Adrenal gland (tissue), 5 donors: ENCODE measurements around the gene PRMT5.

Experiments used
- POLR2A ChIP-seq, 2 donors: fragments of 450-650 bp; IDR thresholded peaks; one replicate each; pipeline ENCODE4 v1.6.1; 2017; ENCODE audit warnings: antibody characterized with exemption in 2 of 2, mild to moderate bottlenecking in 2 of 2, moderate library complexity in 1 of 2
- TF ChIP-seq, protein P1 (sequence below), 6 experiments: fragments of 450-650 bp in 4 of 6; fragments of 200-600 bp in 2 of 6; sonication (generic) in 1 of 6; IDR thresholded peaks; 1 replicate in 5 of 6; 2 replicates in 1 of 6; pipeline versions ENCODE4 v1.5.1 to v1.8.0; 2016 to 2021; ENCODE audit warnings: antibody characterized with exemption in 6 of 6, mild to moderate bottlenecking in 2 of 6, moderate library complexity in 1 of 6
- donor health status: DM: no; HTN: no; CAD: no.

DNA sequence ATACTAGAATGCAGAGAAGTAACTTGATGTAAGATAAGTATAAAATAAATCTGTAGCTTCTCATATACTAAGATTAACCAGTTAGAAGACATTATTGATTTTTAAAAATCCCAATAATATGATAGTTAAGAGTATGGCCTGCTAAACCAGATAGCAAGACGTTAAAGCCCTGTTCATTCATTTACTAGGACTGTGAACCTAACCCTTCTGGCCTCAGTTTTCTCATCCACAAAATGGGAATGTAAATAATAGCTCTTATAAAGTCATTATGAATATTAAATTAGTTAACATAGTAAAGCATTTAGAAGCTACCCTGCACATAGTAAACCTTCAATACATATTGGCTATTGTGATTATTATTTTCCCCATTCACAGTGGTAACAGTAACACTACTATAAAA is 6.0 kb upstream of the PRMT5 start:
- TF ChIP-seq, protein P1, sequence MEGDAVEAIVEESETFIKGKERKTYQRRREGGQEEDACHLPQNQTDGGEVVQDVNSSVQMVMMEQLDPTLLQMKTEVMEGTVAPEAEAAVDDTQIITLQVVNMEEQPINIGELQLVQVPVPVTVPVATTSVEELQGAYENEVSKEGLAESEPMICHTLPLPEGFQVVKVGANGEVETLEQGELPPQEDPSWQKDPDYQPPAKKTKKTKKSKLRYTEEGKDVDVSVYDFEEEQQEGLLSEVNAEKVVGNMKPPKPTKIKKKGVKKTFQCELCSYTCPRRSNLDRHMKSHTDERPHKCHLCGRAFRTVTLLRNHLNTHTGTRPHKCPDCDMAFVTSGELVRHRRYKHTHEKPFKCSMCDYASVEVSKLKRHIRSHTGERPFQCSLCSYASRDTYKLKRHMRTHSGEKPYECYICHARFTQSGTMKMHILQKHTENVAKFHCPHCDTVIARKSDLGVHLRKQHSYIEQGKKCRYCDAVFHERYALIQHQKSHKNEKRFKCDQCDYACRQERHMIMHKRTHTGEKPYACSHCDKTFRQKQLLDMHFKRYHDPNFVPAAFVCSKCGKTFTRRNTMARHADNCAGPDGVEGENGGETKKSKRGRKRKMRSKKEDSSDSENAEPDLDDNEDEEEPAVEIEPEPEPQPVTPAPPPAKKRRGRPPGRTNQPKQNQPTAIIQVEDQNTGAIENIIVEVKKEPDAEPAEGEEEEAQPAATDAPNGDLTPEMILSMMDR (IDR thresholded peaks at IDR 0.05) = no peak
- TF ChIP-seq POLR2A (IDR thresholded peaks at IDR 0.05) = no peak
